ENCODE data around the gene DAB2.

Gene DAB2

DNA sequence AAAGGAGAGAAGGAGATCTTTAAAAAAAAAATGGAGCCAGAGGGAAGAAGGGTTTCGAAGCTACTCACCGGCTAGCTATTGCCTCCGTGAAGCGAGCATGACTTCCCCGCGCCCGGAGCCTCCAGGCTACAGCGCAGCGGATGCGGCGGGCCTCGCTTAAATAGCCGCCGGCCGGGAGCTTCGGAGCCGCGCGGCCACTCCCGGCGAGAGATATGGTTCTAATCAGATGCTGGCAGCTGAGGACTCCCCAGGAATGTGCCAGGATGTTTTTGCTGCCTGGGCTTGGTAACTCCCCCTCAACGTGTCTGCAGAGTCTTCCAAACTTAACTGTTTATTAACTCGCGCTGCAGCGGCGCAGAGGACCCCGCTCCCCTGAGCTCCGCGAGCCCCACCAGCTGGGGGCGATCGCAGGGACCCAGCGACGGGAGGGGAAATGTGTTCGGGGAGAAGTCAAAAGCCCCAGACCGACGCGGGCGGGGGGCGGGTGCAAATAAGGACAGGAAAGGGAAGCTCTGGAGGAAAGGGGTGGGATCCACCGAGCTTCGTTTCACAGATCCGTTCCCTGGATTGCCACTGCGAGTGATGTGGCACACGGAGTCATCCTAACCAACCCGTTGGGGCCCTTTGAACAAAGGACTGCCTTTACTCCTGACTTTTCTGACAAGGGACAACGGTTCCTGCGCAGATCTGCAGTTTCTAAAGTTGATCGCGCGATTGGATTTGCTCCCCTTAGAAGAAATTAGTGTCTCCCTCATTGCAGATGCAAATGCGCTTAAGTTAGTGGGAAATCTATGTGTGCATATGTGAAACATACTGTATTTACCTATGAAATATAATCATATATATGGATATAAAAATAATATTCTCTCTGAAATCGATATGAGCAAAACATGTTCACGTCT is at the start of gene DAB2:
Gene DAB2 (minus strand): TSS at position 245 of the 902 bp plus-strand sequence. CDS start 30,660 bp downstream, outside the sequence.
- peak; percentile 84 for DNase-seq

DNA sequence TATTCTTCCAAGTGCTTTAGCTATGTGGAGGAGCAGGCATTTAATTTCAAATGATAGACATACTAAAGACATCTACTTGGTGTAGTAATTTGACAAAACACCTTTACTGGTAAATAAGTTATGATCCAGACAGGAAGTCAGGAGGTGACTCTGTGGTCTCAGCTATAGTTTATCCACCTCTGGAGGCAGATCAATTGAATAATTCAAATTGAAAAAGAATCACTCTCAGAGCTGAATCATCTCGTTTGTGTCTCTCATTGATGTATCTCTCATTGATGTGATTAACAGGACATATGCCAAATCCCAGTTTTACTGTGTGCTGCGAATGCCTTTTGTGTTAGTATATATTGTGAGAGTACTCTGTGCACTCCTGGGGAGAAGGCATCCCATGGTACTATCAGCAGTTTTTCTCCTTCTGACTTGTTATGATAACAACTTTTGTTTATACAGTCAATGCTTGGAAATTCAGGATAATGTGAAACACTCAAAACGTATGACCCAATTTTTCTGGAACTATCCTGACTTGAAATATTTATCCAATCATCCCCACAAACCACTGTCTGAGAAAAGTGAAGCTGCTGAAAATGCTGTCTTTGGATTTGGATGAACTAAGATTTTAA is 48.5 kb upstream of the DAB2 start:
- DNase-seq: no peak

DNA sequence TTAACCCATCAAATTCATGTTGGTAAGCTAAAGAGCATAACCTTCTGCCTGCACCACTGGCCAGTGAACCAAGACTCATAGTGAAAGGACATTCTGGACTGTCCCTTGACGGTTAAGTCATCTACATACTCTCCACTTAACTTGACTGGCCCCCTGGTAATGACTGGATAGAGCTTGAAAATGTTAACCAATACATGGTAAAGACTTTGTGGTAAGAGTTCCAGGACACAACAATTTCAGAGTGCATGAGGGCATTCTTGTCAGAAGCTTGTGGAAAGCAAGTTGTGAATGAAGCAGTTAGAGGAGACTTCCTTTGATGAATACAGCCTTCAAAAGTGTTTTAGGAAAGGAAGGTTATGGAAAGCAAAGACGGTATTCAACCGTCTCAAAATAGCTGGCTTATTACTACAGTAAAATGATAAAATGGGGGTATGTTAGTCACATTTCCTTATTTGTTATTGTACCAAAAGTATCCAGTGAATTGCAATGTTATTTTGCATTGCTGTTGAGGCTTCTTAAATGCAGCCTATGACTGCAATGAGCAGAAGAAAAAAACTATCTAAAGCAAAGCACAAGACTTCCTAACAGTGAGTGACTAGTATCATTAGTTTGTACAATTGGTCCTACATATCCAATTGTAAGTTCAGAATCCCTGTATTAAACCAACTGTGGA is 47.2 kb upstream of the DAB2 start:
- DNase-seq: no peak

DNA sequence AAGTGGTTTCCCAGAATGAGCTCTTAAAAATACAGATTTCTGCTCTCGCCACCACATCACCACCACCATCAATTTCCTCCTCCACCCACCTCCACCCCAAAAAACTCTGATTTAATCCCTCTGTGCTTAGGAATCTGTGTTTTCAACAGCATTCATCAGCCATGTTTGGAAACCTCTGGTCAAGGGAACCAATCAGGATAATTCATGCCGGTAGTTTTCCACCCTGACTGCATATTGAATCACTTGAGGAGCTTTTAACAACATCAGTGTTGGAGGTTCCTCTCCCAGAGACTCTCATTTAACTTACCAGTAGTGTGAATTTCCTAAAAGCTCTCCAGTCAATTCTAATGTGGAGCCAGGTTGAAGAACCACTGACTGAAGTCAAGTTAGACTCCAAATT is 46.0 kb upstream of the DAB2 start:
- DNase-seq: no peak

DNA sequence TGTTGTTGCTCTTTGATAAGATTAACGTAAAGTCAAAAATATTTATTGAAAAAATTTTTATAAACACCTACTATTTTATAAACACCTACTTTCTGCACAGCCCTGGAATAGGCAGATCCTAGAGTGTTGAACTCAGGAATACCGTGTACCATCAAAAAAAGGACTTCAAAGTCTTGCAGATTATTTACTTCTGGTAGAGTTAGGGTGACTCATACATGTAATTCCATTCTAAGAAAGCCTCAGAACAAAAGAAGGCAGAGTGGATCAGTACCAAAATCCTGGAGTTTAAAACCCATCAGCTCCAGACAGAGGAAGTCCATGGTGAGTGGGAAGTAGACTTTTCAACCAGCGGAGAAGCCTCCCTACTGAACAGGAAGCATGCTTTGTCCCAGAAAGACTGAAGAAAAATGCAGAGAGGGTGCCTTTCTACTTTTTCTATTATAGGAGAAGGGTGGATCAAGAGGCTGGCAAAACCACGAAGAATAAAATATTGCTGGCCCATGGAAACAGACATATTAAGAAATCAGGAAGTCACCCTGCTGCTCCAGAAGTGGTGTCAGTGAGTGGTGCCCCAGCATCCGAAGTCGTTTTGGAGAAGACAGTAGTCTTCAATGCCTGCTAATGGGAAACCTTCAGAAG is 45.1 kb upstream of the DAB2 start:
- DNase-seq: no peak

DNA sequence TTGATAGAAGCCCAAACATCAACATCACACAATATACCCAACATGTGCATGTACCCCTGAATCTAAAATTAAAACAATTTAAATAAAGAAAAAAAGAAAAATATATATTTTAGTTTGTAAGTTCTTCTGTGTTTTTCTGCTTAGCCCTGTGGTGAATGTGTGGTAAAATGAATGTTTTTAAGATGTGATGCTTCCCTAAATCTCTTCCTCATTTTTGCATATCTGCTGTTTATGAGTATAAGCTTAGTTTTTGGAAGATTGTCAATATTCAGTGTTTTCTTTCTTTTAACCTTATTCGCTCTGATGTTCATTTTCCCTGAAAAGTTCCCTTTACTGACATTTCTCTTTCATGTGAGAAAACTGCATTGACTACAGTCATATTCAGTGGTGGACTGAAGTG is 44.4 kb upstream of the DAB2 start:
- no peak for DNase-seq

DNA sequence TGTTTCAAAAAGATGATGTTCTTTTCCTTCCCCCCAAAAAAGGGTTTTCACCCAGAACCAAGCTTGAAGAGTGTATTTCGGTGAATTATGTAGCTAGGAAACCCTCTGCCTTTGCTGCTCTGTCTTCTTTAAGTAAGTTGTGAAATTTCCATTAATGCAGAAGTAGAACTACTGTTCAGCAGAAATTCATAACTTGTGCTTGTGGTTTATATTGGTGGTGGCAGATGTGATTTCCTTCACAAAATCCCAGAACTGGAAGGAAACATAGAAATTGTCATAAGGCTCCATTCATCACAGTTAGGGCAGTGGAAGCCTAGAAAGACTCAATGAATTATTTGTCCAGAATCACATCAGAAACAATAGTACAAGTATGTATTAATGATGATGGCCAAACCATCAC is 42.1 kb upstream of the DAB2 start:
- no peak for DNase-seq

DNA sequence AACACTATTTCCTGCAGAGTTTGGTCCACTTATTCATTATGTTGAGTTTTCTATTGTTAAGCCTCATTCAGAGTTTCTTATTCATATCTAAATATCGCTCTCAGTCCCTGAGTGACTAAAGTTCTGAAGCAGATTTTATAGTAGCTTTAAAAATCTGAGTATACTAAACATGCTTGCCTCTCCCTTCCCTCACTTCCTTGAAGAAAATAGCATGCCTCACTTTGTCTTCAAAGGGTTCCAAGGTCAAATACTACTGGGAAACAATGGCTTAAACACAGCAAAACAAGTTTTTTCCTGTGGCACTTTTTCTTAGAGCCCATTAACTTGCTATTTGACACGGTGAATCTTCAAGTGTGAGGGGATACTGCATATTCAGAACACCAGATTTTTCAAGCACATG is 41.1 kb upstream of the DAB2 start:
- DNase-seq: no peak

DNA sequence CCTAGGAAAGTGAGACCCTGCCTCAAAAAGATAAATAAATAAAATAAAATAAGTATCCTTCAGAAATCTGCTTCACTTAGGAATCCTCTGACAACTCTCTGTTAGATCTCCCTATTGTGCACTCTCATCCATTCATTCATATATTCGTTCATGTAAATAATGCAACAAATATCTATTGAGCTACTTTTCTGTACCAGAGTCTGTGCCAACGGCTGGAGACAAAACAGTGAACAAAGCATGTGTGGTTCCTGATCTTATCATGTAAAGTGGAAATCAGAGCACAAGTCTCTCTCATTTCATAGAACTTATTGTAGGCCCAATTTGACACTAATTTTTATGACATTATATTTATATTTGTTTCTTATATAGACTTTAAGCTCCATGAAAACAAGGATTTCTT is 40.3 kb upstream of the DAB2 start:
- no peak for DNase-seq

DNA sequence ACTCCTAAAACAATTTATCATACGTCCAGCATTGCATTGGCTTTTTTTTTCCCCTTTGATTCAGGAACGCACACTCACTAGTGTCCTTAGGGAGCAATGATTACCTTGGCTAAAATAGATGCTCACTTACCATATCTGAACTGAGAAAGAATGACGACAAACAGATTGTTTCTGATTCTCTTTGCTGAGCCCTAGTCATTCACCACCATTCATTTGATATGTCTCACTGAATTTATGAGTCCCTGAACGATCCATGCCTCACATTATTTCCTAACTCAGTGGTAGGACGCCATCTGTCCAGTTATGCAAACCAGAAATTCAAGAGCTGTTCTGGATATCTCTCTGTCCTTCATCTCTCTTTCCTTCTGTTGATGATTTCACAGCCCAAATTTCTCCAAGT is 39.3 kb upstream of the DAB2 start:
- no peak for DNase-seq

DNA sequence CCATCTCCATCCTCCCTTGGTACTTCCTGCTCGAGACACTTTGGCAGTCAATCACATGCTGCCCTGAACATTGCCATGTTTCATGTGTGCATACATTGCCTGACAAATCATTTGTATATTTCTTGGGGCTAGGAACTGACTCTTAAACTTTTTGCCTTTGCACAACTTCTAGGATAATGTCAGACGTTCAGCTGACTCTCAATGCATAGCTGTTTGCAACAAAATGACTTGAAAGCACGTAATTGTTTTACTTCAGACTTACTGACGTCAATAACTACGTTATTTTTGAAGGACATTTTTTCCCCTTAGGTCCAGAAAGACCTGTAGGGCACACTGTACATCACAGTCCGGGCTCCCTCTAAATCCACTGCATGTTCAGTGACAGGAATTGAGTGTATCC is 37.4 kb upstream of the DAB2 start:
- DNase-seq: no peak

DNA sequence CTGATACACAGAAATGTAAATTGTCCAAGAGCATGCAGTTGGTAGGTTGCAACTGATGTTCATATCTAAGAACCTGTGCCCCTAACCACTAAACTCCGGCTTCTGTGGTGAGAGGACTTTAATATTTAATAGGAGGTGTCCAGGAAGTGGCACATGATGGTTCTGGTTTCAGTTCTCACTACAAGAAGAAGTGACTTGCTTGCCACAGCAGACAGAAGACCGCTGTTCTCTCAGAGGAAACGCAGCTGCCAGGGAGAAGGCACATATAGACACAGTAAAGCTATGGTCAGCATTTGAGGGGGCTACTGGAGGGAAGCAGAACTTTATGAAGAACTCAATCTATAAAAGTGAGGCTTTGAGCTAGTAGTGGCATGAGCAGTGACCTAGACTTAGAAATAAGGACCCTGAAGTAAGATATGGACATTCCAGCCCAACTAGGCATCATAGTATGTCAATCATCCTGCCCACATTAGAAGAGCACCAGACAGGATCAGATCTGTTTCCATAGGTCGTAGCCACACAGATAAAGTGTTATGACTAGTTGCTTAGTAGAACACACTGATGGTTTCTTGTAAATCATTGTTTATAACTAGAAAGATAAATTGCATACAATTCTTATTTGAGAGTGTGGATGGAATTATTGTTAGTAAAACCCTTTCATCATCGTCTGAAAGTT is 36.4 kb upstream of the DAB2 start:
- no peak for DNase-seq

DNA sequence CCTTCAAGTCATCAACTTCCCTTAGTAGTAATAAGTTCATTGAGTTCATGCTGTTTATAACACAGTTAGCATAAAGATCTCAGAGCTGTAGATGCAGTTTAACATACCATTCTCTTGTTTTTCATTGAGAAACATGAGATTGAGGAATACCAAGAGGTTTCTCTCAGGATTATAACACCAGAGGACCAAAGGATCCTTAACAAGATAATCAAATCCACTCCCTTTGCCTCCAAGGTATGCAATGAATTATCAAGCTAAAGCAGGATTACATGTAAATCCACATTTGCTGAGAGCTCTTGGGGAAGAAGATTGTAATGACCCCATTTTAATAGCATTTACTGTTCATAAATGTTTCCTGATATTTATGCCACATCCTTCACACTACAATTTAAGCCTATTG is 35.1 kb upstream of the DAB2 start:
- DNase-seq: no peak

DNA sequence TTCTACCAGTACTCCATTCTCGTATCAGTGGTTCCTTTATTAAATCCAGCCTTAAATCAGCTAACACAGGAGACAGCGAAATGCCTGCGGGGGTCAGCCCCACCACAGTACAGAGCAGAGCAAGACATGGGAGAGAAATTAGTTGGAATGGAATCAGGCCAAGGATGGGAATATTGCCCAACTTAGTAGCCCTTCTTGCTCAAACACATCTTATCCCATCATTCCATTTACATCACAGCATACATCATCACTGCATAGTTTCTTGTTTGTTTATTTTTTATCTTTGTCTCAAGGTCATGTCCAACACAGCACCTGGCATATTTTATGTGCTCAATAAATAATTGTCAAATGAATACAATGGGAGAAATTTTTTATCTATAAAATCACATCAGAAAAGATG is 34.3 kb upstream of the DAB2 start:
- DNase-seq: no peak

DNA sequence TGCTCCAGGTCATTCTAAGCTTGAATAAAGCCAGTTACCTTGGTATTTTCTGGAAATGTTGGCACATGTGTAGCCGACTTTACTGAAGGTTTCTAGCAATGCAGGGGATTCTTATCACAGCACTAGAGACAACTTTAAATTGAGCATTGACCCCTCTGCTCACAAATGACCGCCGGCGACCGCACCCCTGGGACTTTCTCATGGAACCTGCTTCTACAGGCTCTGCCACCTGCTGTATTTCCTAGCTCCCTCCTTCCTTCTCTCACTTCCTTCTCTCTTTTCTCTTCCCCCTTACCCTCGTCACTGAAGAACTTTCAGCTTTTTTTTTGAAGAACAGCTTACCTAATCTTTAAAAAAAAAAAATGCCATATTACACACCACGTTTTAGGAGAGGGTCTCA is 30.9 kb upstream of the DAB2 start:
- DNase-seq: no peak

DNA sequence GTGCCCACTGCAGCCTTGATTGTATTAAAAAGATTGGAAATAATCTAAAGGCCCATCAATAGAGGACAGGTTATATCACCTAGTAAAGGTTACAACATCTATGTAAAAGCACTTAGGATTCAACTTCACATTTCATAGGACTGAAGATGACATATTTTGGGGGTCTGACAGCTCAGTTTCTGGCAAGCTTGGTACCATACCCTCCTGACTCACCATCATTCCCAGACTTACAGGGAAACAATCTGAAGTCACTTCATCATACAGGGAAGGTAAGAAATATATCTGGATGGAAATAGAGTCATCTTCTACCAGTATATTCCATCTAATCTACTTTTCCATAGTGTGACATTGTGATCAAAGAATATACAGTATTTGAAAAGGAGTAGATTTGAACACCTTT is 28.8 kb upstream of the DAB2 start:
- no peak for DNase-seq

DNA sequence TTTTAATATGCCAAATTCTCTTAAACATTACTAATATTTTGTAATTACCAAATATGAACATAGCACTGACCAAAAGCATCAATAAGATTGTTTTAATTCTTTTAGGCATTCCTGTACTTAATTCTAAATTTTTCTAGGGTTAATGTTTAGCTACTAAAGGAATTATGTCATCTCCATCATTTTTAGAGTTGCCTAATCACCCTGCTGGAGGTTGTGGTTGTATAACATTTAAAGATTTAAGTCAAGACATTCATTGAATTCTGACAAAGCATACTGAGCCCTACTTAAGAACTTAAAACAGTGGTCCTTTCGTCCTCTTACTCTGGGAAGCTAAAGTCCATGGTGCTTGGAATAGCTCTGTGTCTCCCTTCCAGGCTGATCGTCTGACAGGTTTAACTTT is 28.1 kb upstream of the DAB2 start:
- no peak for DNase-seq

DNA sequence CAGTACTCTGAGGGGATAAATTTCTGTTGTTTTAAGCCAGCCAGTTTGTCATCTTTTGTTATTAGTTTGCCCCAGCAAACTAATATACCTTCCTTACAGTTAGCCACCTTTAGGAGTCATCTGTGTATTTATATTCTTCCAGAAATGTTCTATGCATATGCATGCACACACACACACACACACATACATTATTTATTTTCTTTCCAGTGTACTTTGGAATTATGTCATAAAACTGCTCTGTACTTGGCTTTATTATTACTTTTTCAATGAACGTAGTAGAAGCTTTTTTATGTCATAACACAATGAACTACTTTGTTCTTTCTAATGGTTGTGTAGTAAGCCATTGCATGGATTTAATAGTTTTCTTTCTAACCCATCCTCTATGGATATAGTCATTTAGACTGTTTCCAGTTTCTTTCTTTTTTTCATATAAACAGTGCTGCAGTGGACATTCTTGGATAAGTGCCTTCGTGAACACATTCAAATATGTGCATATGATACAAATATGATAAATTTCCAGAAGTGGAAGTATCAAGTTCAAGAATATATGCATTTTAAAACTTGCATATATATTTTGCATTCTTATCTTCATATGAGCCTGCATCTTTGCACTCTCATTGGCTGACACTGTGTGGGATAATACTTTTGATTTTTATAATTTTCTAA is 26.6 kb upstream of the DAB2 start:
- DNase-seq: no peak

DNA sequence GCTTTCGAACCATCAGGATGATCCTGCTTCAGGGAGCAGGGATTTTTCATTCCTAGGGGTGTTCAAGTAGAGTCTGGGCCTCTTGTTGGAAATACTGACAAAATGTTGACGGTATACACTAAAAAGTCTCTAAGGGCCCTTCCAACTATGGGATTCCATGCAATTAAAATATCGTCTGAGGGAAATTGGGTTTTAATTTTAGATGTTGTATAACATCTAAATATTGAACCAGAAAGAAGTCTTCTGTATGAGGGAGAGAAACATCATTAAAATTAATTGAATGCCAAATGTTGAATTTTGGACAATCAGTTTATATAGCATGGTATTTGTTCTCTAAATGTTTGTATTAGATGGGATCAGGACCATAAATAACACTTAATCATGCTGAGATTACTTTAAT is 25.7 kb upstream of the DAB2 start:
- DNase-seq: no peak

DNA sequence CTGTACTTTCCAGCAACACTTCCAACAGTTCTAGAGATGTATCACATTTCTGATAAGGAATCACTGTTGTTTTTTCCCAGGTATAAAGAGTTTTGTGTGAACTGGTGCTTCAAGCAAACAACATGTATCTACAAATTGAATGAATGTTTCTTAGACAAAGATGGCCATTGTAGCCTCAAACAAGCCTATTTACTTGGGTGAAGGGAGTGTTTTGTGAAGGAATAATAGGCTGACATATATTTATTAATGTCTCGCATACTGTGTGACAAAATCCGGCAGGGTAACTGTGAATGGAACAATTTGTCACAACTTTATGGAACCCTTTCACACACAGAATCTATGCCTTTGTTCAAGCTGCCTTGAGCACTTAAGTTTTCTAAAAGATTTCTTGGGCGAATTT is 24.8 kb upstream of the DAB2 start:
- no peak for DNase-seq

DNA sequence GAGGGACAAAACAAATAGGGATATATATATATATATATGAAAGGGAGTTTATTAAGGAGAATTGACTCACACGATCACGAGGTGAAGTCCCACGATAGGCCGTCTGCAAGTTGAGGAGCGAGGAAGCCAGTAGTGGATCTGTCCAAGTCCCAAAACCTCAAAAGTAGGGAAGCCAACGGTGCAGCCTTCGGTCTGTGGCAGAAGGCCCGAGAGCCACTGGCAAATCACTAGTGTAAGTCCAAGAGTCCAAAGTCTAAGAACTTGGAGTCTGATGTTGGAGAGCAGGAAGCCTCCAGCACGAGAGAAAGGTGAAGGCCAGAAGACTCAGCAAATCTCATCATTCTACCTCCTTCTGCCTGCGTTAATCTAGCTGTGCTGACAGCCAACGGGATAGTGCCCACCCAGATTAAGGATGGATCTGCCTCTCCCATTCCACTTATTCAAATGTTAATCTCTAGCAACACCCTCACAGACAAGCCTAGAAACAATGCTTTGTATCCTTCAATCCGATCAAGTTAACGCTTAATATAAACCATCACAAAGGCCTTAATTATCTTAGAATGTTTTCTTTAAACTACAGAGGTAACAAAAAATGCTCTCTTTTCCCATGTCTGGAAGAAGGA is 23.8 kb upstream of the DAB2 start:
- DNase-seq: no peak

DNA sequence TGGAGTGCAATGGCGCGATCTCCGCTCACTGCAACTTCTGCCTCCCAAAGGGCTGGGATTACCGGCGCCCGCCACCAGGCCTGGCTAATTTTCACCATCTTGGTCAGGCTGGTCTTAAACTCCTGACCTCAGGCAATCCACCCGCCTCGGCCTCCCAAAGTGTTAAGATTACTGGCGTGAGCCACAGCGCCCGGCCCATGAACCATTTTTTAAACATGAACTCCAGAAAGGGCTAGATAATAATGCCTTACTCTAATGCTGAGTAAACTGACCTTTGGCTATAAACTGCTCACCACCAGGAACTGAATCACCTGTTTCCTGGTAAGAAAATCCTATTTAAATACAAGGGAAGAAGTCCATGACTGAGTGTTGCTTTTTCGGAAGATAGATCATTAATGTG is 23.2 kb upstream of the DAB2 start:
- DNase-seq: no peak
